Retinal pigment epithelial cell (primary cell): ENCODE results near the gene FLT3.

Source experiments
- DNase-seq: peaks from one replicate; pipeline ENCODE4 v3.0.0-alpha.2; 2010; ENCODE audit warnings: low read depth
- H3K4me3 ChIP-seq: 2 replicates; pipeline ENCODE4 v1.5.1; 2011; ENCODE audit warnings: mild to moderate bottlenecking, low read length, control low read depth, moderate library complexity
- CTCF ChIP-seq: conservative IDR thresholded peaks from 2 replicates; pipeline ENCODE4 v1.5.1; 2011; ENCODE audit warnings: low read depth, low read length, control low read depth, inconsistent platforms

The FLT3 gene

GRCh38 chr13:27956576-27957300 is 143.6 kb downstream of the FLT3 start:
- no peak for DNase-seq
- H3K4me3 ChIP-seq = no peak overlapping the region
- TF ChIP-seq CTCF = no peak

- no peak overlapping the region for H3K4me3 ChIP-seq
- DNase-seq = no peak
- TF ChIP-seq CTCF = no peak
Observed at GRCh38 chr13:27955014-27955591, 145.3 kb downstream of the FLT3 start.

- DNase-seq = no peak
- no peak for TF ChIP-seq CTCF
- H3K4me3 ChIP-seq = no peak overlapping the region
Observed at GRCh38 chr13:27954406-27954851, 145.9 kb downstream of the FLT3 start.

GRCh38 chr13:27953676-27954405 is 146.5 kb downstream of the FLT3 start:
- TF ChIP-seq CTCF = peak; percentile 79
- DNase-seq = peak; percentile 11
- peak overlapping the region; percentile 30 for H3K4me3 ChIP-seq
